WTC11 (cell line): ENCODE measurements around the gene CCDC6. TPM values are rescaled to one million over a fixed set of nuclear protein-coding genes. Genes with fewer than 3 reads are reported as not detected.

Experiments
- ATAC-seq: fragments of 200-7000 bp; cut with Tn5 transposase; 2 replicates; pipeline ENCODE4 v1.10.0; 2021; ENCODE audit warnings: mild to moderate bottlenecking, moderate library complexity
- CTCF ChIA-PET: fragments of 300-600 bp; sonication (Branson Sonifier 250); formaldehyde crosslinking; loops from one replicate; lab custom pipeline; 2021; ENCODE audit warnings: antibody characterized with exemption; lab: Charles Lee
- POLR2A ChIA-PET: fragments of 350-600 bp; sonication (Branson Sonifier 250); formaldehyde crosslinking; loops from one replicate; lab custom pipeline; 2021; ENCODE audit warnings: antibody characterized with exemption; lab: Charles Lee
- DNase-seq: peaks from one replicate; pipeline ENCODE4 v3.0.0; 2021; ENCODE audit warnings: low spot score
- H3K27ac Mint-ChIP-seq: 2 replicates; pipeline ENCODE4 v1.8.0; 2021; ENCODE audit warnings: mixed read lengths
- H3K27me3 Mint-ChIP-seq: 2 replicates; pipeline ENCODE4 v1.8.0; 2021; ENCODE audit warnings: low read depth, mild to moderate bottlenecking, moderate library complexity, mixed read lengths
- H3K36me3 Mint-ChIP-seq: 2 replicates; pipeline ENCODE4 v1.8.0; 2021; ENCODE audit warnings: mixed read lengths
- H3K4me1 Mint-ChIP-seq: 2 replicates; pipeline ENCODE4 v1.8.0; 2022; ENCODE audit warnings: mixed read lengths
- H3K4me3 Mint-ChIP-seq: 2 replicates; pipeline ENCODE4 v1.8.0; 2021; ENCODE audit warnings: mild to moderate bottlenecking, moderate library complexity, mixed read lengths
- H3K9me3 Mint-ChIP-seq: 2 replicates; pipeline ENCODE4 v1.8.0; 2021; ENCODE audit warnings: mixed read lengths
- AFF4 ChIP-seq: sonication (generic); formaldehyde crosslinking; IDR thresholded peaks from 2 replicates; pipeline ENCODE4 v1.8.1; 2023; ENCODE audit warnings: mild to moderate bottlenecking, missing genetic modification reagents, borderline replicate concordance
- ATF3 ChIP-seq: sonication (generic); formaldehyde crosslinking; conservative IDR thresholded peaks from 2 replicates; pipeline ENCODE4 v1.8.1; 2022; ENCODE audit warnings: mild to moderate bottlenecking, missing genetic modification reagents
- E2F5 ChIP-seq: sonication (generic); formaldehyde crosslinking; IDR thresholded peaks from 2 replicates; pipeline ENCODE4 v1.8.1; 2022; ENCODE audit warnings: mild to moderate bottlenecking, moderate library complexity, missing genetic modification reagents
- ELF4 ChIP-seq: sonication (generic); formaldehyde crosslinking; IDR thresholded peaks from 2 replicates; pipeline ENCODE4 v1.8.1; 2022; ENCODE audit warnings: low read depth, mild to moderate bottlenecking, moderate library complexity, missing genetic modification reagents
- EMX1 ChIP-seq: fragments of 250-450 bp; sonication (Bioruptor Pico); IDR thresholded peaks from 2 replicates; pipeline ENCODE4 v1.8.0; 2021; ENCODE audit warnings: mild to moderate bottlenecking
- ERG ChIP-seq: fragments of 250-450 bp; sonication (Bioruptor Pico); IDR thresholded peaks from 2 replicates; pipeline ENCODE4 v1.8.0; 2021; ENCODE audit warnings: mild to moderate bottlenecking
- GRHL2 ChIP-seq: fragments of 250-450 bp; sonication (Bioruptor Pico); IDR thresholded peaks from 2 replicates; pipeline ENCODE4 v1.8.0; 2022; ENCODE audit warnings: mild to moderate bottlenecking, moderate library complexity; ENCODE audit not compliant: insufficient replicate concordance, severe bottlenecking
- HMGA2 ChIP-seq: fragments of 250-450 bp; sonication (Bioruptor Pico); IDR thresholded peaks from 2 replicates; pipeline ENCODE4 v1.4.0; 2021; ENCODE audit warnings: mild to moderate bottlenecking, moderate library complexity
- IRF2 ChIP-seq: sonication (generic); formaldehyde crosslinking; IDR thresholded peaks from 2 replicates; pipeline ENCODE4 v1.8.0; 2022; ENCODE audit warnings: low read depth, missing genetic modification reagents, borderline replicate concordance
- OVOL2 ChIP-seq: fragments of 250-450 bp; sonication (Bioruptor Pico); IDR thresholded peaks from 2 replicates; pipeline ENCODE4 v1.9.0; 2021; ENCODE audit warnings: mild to moderate bottlenecking, borderline replicate concordance
- PRRX2 ChIP-seq: fragments of 250-450 bp; sonication (Bioruptor Pico); IDR thresholded peaks from 2 replicates; pipeline ENCODE4 v1.8.0; 2021; ENCODE audit warnings: mild to moderate bottlenecking
- TCF7 ChIP-seq: sonication (generic); formaldehyde crosslinking; IDR thresholded peaks from 2 replicates; pipeline ENCODE4 v1.8.0; 2022; ENCODE audit warnings: mild to moderate bottlenecking, low read depth, missing genetic modification reagents, moderate library complexity
- ZNF263 ChIP-seq: sonication (generic); formaldehyde crosslinking; IDR thresholded peaks from 2 replicates; pipeline ENCODE4 v1.8.1; 2022; ENCODE audit warnings: low read depth, mild to moderate bottlenecking, moderate library complexity, missing genetic modification reagents
- ZNF281 ChIP-seq: sonication (generic); formaldehyde crosslinking; IDR thresholded peaks from 2 replicates; pipeline ENCODE4 v1.8.0; 2023; ENCODE audit warnings: mild to moderate bottlenecking, missing genetic modification reagents
- ZNF396 ChIP-seq: fragments of 250-450 bp; sonication (Bioruptor Pico); IDR thresholded peaks from 2 replicates; pipeline ENCODE4 v1.8.0; 2021; ENCODE audit warnings: mild to moderate bottlenecking, moderate library complexity, borderline replicate concordance
- ZNF416 ChIP-seq: fragments of 250-450 bp; sonication (Bioruptor Pico); IDR thresholded peaks from 2 replicates; pipeline ENCODE4 v1.9.0; 2021; ENCODE audit warnings: mild to moderate bottlenecking, inconsistent platforms
- ZNF423 ChIP-seq: fragments of 250-450 bp; sonication (Bioruptor Pico); IDR thresholded peaks from 2 replicates; pipeline ENCODE4 v2.1.2; 2022; ENCODE audit warnings: mild to moderate bottlenecking, moderate library complexity
- ZNF425 ChIP-seq: fragments of 250-450 bp; sonication (Bioruptor Pico); conservative IDR thresholded peaks from 2 replicates; pipeline ENCODE4 v1.9.0; 2021; ENCODE audit warnings: mild to moderate bottlenecking
- total RNA-seq: library from RNA; stranded (reverse); gene quantifications from 3 replicates; pipeline ENCODE4 v1.2.3, GENCODE V29; 2021

The CCDC6 gene
- total RNA-seq, 1 experiment from 2014 or later, result 55.2 TPM

- Mint-ChIP-seq H3K9me3 (peaks cover 6% of the 10 kb centered on the region), H3K4me3 (no peak overlapping the region), H3K4me1 (peaks cover 6% of the 10 kb centered on the region), H3K36me3 (no peaks in the 10 kb centered on the region), H3K27ac (no peak overlapping the region), H3K27me3 (no peaks in the 10 kb centered on the region; the same call in 1 of the 2 replicates)
- ATAC-seq, result no peak
- TF ChIP-seq ZNF416 (CRISPR knock-in tag) (no peak), ZNF281 (CRISPR knock-in tag) (no peak), PRRX2 (CRISPR knock-in tag) (no peak), ZNF263 (no peak), ZNF396 (CRISPR knock-in tag) (no peak), IRF2 (CRISPR knock-in tag) (no peak), AFF4 (CRISPR knock-in tag) (no peak), ZNF425 (no peak), GRHL2 (CRISPR knock-in tag) (no peak), ATF3 (CRISPR knock-in tag) (no peak), ERG (CRISPR knock-in tag) (no peak), E2F5 (CRISPR knock-in tag) (no peak), ZNF423 (CRISPR knock-in tag) (no peak), OVOL2 (CRISPR knock-in tag) (no peak), ELF4 (CRISPR knock-in tag) (no peak), HMGA2 (no peak), EMX1 (no peak), TCF7 (no peak)
- CTCF ChIA-PET, result no interaction called here
- POLR2A ChIA-PET, result interaction anchor here (0.6 kb wide), 1 partner anchor 249 kb away, joined by 3 read pairs; no protein-coding TSS in a partner anchor
- DNase-seq, result no peak
These were observed 151.4 kb downstream of the CCDC6 start for GRCh38 chr10:59754951-59755350.
